HepG2 (cell line): ENCODE measurements around the gene ABRACL. TPM values are rescaled to one million over a fixed set of nuclear protein-coding genes. Genes with fewer than 3 reads are reported as not detected.
A peak's percentile ranks its signal among the peaks of the same experiment; 100 is the strongest.

ENCODE experiments used
- AKAP8 ChIP-seq: sonication (generic); formaldehyde crosslinking; IDR thresholded peaks from 2 replicates; pipeline ENCODE4 v1.5.1; 2020; ENCODE audit warnings: mild to moderate bottlenecking, missing genetic modification reagents
- EP300 ChIP-seq, 3 experiments: sonication (generic) in 1 of 3; formaldehyde crosslinking in 1 of 3; IDR thresholded peaks; 2 replicates each; pipeline versions ENCODE4 v1.5.1 to v1.6.1; 2011 to 2020; ENCODE audit warnings: low read depth in 2 of 3, low read length in 2 of 3, borderline replicate concordance in 1 of 3, improper control_type of control experiment in 1 of 3, mild to moderate bottlenecking in 1 of 3, missing genetic modification reagents in 1 of 3, moderate library complexity in 1 of 3
- FOXP4 ChIP-seq: sonication (generic); formaldehyde crosslinking; IDR thresholded peaks from 2 replicates; pipeline ENCODE4 v1.4.0; 2020; ENCODE audit warnings: missing genetic modification reagents
- HDAC1 ChIP-seq: sonication (generic); formaldehyde crosslinking; IDR thresholded peaks from 2 replicates; pipeline ENCODE4 v1.5.1; 2020; ENCODE audit warnings: mild to moderate bottlenecking, missing genetic modification reagents
- HNF4A ChIP-seq: sonication (generic); formaldehyde crosslinking; IDR thresholded peaks from 2 replicates; pipeline ENCODE4 v1.4.0; 2020; ENCODE audit warnings: missing genetic modification reagents
- KDM3A ChIP-seq: IDR thresholded peaks from 2 replicates; pipeline ENCODE4 v1.6.1; 2018; ENCODE audit warnings: low read depth, missing compliant biosample characterization
- PTBP1 ChIP-seq: fragments of 200-400 bp; formaldehyde crosslinking; IDR thresholded peaks from 2 replicates; pipeline ENCODE4 v1.6.1; 2018; ENCODE audit warnings: low read length, low read depth; ENCODE audit not compliant: poor library complexity, severe bottlenecking
- RBAK ChIP-seq: sonication (generic); formaldehyde crosslinking; IDR thresholded peaks from 2 replicates; pipeline ENCODE4 v1.5.1; 2020; ENCODE audit warnings: mild to moderate bottlenecking, missing genetic modification reagents
- RFXANK ChIP-seq: IDR thresholded peaks from 2 replicates; pipeline ENCODE4 v1.6.1; 2016
- SNAPC4 ChIP-seq: sonication (generic); formaldehyde crosslinking; IDR thresholded peaks from 2 replicates; pipeline ENCODE4 v1.4.0; 2020; ENCODE audit warnings: mild to moderate bottlenecking, missing genetic modification reagents
- ZC3H4 ChIP-seq: sonication (generic); formaldehyde crosslinking; IDR thresholded peaks from 2 replicates; pipeline ENCODE4 v1.4.0; 2020; ENCODE audit warnings: missing genetic modification reagents, borderline replicate concordance
- ZFP36 ChIP-seq: fragments of 150-350 bp; IDR thresholded peaks from 2 replicates; pipeline ENCODE4 v1.6.1; 2018; ENCODE audit warnings: borderline replicate concordance, low read length, low read depth; ENCODE audit not compliant: partially characterized antibody
- ZIK1 ChIP-seq: sonication (generic); formaldehyde crosslinking; IDR thresholded peaks from 2 replicates; pipeline ENCODE4 v1.5.0; 2020; ENCODE audit warnings: mild to moderate bottlenecking, low read depth, missing genetic modification reagents, borderline replicate concordance
- ZNF256 ChIP-seq: sonication (generic); formaldehyde crosslinking; conservative IDR thresholded peaks from 2 replicates; pipeline ENCODE4 v1.4.0; 2020; ENCODE audit warnings: missing genetic modification reagents
- ZNF3 ChIP-seq: IDR thresholded peaks from 2 replicates; pipeline ENCODE4 v1.7.0; 2017; ENCODE audit warnings: inconsistent platforms
- ZNF350 ChIP-seq: sonication (generic); formaldehyde crosslinking; IDR thresholded peaks from 2 replicates; pipeline ENCODE4 v1.4.0; 2020; ENCODE audit warnings: mild to moderate bottlenecking, low read depth, missing genetic modification reagents, borderline replicate concordance
- ZNF558 ChIP-seq: sonication (generic); formaldehyde crosslinking; IDR thresholded peaks from 2 replicates; pipeline ENCODE4 v1.9.0; 2022; ENCODE audit warnings: mild to moderate bottlenecking, missing genetic modification reagents, borderline replicate concordance
- ZNF792 ChIP-seq: IDR thresholded peaks from 2 replicates; pipeline ENCODE4 v1.6.1; 2016
- polyA plus RNA-seq, 8 experiments: library from polyadenylated mRNA; depleted of rRNA in 3 of 8; stranded (reverse) in 7 of 8; unstranded in 1 of 8; fragments of >200 nt; fragmentation: Illumina TruSeq in 4 of 8; extraction: Trizol in 4 of 8; gene quantifications; 2 replicates each; pipeline versions ENCODE4 v1.2.1 to v1.2.3, GENCODE V29; 2011 to 2016; ENCODE audit warnings: low read depth in 4 of 8, missing spikeins in 1 of 8, mixed read lengths in 1 of 8; ENCODE audit not compliant: insufficient read depth in 1 of 8
- total RNA-seq, 5 experiments: library from RNA; depleted of rRNA; stranded (reverse); fragments of >200 nt; fragmentation: Illumina TruSeq; extraction: Trizol; gene quantifications; 2 replicates each; pipeline ENCODE4 v1.2.3, GENCODE V29; 2016; ENCODE audit warnings: low read depth in 1 of 5
- TF ChIP-seq, protein P1 (sequence below): sonication (generic); formaldehyde crosslinking; IDR thresholded peaks from 2 replicates; pipeline ENCODE4 v1.8.0; 2022; ENCODE audit warnings: mild to moderate bottlenecking, missing genetic modification reagents, borderline replicate concordance

The ABRACL gene
- total and polyA plus RNA-seq, 2 of the 13 experiments (the other 11 are each of a cell fraction or from before 2014, with no cell fraction given), result 1.4 to 5.4 TPM

DNA sequence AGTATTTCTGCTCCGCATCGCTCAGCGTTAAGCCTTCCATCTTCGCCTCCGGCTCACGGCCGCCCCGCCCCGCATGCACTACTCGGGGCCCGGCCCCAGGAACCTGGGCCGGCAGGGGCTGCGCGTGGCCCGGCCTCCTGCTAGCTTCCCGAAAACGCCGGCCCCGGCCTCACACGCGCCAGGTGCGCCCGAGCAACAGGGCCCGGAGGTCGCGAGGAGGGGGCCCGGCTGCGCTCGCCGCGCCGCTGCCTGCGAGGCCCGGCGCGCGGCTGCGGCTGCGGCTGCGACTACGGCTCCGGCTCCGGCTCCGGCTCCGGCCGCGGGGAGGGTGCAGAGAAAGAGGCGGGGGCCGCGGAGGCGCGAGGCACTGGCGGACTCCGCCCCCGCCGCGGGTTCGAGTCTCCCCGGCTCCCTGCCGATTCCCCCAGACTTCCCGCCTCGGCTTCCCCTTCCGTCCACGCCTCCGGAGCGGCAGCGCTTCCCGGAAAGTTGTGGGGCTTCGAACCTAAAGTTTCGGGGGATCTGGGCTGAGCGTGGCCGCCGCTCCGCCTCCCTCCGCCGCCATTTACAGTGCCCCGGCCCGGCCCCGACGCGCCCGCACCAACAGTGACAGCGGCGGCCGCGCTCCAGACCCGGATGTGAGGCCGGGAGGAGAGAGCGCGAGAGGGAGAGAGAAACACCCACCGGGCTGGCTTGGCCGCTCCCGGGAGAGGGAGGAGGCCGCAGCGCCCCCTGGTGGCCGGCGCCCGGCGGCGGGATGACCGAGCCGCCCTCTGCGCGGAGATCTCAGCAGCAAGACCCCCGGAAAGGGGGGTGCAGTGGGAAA is 40.7 kb upstream of the ABRACL start, which contains the start of gene REPS1 (continued):
- TF ChIP-seq ZNF558, result peak; percentile 74; the same call in 1 of the 2 replicates
- peak; percentile 86; the same call in 1 of the 2 replicates for TF ChIP-seq ZNF350 (CRISPR knock-in tag)
- TF ChIP-seq HNF4A (CRISPR knock-in tag), result 0 out of 2 replicates have a peak, but pooled peaks have one; percentile 13
- TF ChIP-seq KDM3A (CRISPR knock-in tag), result peak; percentile 87
- TF ChIP-seq ZNF256 (CRISPR knock-in tag), result no peak
- TF ChIP-seq HDAC1 (CRISPR knock-in tag), result peak; percentile 89
- TF ChIP-seq SNAPC4 (CRISPR knock-in tag), result no peak
- TF ChIP-seq RFXANK (CRISPR knock-in tag), result no peak
- TF ChIP-seq ZC3H4 (CRISPR knock-in tag), result no peak
- TF ChIP-seq ZNF792 (CRISPR knock-in tag), result peak; percentile 93
- TF ChIP-seq FOXP4 (CRISPR knock-in tag), result peak; percentile 52
- no peak for TF ChIP-seq ZIK1 (CRISPR knock-in tag)
- peak; percentile 17; the same call in 1 of the 2 replicates for TF ChIP-seq ZNF3 (CRISPR knock-in tag)
- no peak; a peak in 1 of 4 replicates for TF ChIP-seq EP300 (IDR thresholded peaks at IDR 0.05; ENCODE audit: low read depth in 2 of 2, low read length in 2 of 2)
- 0 out of 2 replicates have a peak, but pooled peaks have one; percentile 52 for TF ChIP-seq EP300 (CRISPR knock-in tag; IDR thresholded peaks at IDR 0.05; ENCODE audit: borderline replicate concordance)
- TF ChIP-seq, protein P1, sequence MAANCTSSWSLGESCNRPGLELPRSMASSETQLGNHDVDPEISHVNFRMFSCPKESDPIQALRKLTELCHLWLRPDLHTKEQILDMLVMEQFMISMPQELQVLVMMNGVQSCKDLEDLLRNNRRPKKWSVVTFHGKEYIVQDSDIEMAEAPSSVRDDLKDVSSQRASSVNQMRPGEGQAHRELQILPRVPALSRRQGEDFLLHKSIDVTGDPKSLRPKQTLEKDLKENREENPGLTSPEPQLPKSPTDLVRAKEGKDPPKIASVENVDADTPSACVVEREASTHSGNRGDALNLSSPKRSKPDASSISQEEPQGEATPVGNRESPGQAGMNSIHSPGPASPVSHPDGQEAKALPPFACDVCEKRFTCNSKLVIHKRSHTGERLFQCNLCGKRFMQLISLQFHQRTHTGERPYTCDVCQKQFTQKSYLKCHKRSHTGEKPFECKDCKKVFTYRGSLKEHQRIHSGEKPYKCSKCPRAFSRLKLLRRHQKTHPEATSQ (CRISPR knock-in tag), result 0 out of 2 replicates have a peak, but pooled peaks have one; percentile 18
- TF ChIP-seq ZFP36, result no peak
- TF ChIP-seq PTBP1, result peak; percentile 57
- 0 out of 2 replicates have a peak, but pooled peaks have one; percentile 52 for TF ChIP-seq AKAP8 (CRISPR knock-in tag)
- no peak for TF ChIP-seq RBAK (CRISPR knock-in tag)
